NOMO-1 treated with DMSO at 0.1 percent for 48 hours (cell line): ENCODE results near the gene SDCBP2.

Experiments
- DNase-seq: peaks from one replicate; lab custom pipeline; 2025; ENCODE audit not compliant: unreplicated experiment; lab: John Stamatoyannopoulos, UW

Gene SDCBP2

GRCh38 chr20:1278993-1279392 is 49.9 kb downstream of the SDCBP2 start:
- DNase-seq, result peak; percentile 45

- no peak for DNase-seq
These were observed 51.2 kb downstream of the SDCBP2 start for GRCh38 chr20:1277529-1278322.

GRCh38 chr20:1275919-1276318 is 53.0 kb downstream of the SDCBP2 start:
- DNase-seq, result no peak

GRCh38 chr20:1274485-1275311 is 54.2 kb downstream of the SDCBP2 start:
- DNase-seq, result no peak

- DNase-seq, result no peak
These were observed 55.6 kb downstream of the SDCBP2 start for GRCh38 chr20:1273366-1273765.

GRCh38 chr20:1272368-1273100 is 56.4 kb downstream of the SDCBP2 start:
- no peak for DNase-seq

GRCh38 chr20:1269850-1270249 is 59.1 kb downstream of the SDCBP2 start:
- DNase-seq, result no peak

- no peak for DNase-seq
These were observed 59.7 kb downstream of the SDCBP2 start for GRCh38 chr20:1269235-1269634.

GRCh38 chr20:1267809-1268374 is 61.0 kb downstream of the SDCBP2 start:
- no peak for DNase-seq

GRCh38 chr20:1267161-1267560 is 61.8 kb downstream of the SDCBP2 start:
- DNase-seq, result no peak

GRCh38 chr20:1266167-1266973 is 62.6 kb downstream of the SDCBP2 start, which contains the start of gene SNPH:
SNPH (plus strand) TSS chr20:1266294; CDS start chr20:1296240, 29,946 bp downstream.
- peak; percentile 34 for DNase-seq

- DNase-seq, result no peak
These were observed 63.1 kb downstream of the SDCBP2 start for GRCh38 chr20:1265916-1266166.

- DNase-seq, result no peak
These were observed 63.6 kb downstream of the SDCBP2 start for GRCh38 chr20:1265226-1265915.

GRCh38 chr20:1264727-1265126 is 64.2 kb downstream of the SDCBP2 start:
- no peak for DNase-seq

GRCh38 chr20:1263853-1264252 is 65.1 kb downstream of the SDCBP2 start:
- DNase-seq, result no peak
